IMR-90 (cell line): ENCODE data around the gene CCDC97. TPM values are rescaled to one million over a fixed set of nuclear protein-coding genes. Genes with fewer than 3 reads are reported as not detected.

ENCODE experiments used
- ATAC-seq: fragments of 200-7000 bp; cut with Tn5 transposase; 2 replicates; pipeline ENCODE4 v1.9.1; 2020; ENCODE audit warnings: low read depth, mild to moderate bottlenecking, moderate library complexity
- BruUV-seq: library from RNA; stranded (reverse); fragments of 400-500 nt; replicated peaks from 2 replicates; lab custom pipeline; 2021; lab: Mats Ljungman, UMichigan
- CTCF ChIA-PET: fragments of 300-600 bp; formaldehyde crosslinking; extraction: SDS; loops from one replicate; lab custom pipeline; 2021; ENCODE audit warnings: antibody characterized with exemption; lab: Yijun Ruan, JAX
- POLR2A ChIA-PET: fragments of 300-600 bp; sonication (Branson Sonifier 250); formaldehyde crosslinking; loops from one replicate; lab custom pipeline; 2022; ENCODE audit warnings: antibody characterized with exemption; ENCODE audit not compliant: unreplicated experiment; lab: Charles Lee
- DNase-seq: peaks from one replicate; pipeline ENCODE4 v3.0.0; 2013
- H2AFZ ChIP-seq: replicated peaks from 2 replicates; pipeline ENCODE3; 2013; ENCODE audit warnings: low read length, mild to moderate bottlenecking; ENCODE audit not compliant: poor library complexity
- H2AK5ac ChIP-seq: 2 replicates; pipeline ENCODE4 v1.6.1; 2013; ENCODE audit warnings: low read depth, low read length, inconsistent platforms
- H2AK9ac ChIP-seq: replicated peaks from 2 replicates; pipeline ENCODE3; 2013; ENCODE audit warnings: mild to moderate bottlenecking, low read depth, low read length, moderate library complexity; ENCODE audit not compliant: poor library complexity
- H2BK120ac ChIP-seq: 2 replicates; pipeline ENCODE4 v1.6.1; 2013; ENCODE audit warnings: low read depth, low read length, inconsistent platforms
- H2BK15ac ChIP-seq: 3 replicates; pipeline ENCODE4 v1.6.1; 2013; ENCODE audit warnings: low read depth, low read length, inconsistent platforms
- H2BK20ac ChIP-seq: 2 replicates; pipeline ENCODE4 v1.6.1; 2013; ENCODE audit warnings: low read depth, mild to moderate bottlenecking, inconsistent platforms, low read length, moderate library complexity
- H2BK5ac ChIP-seq: 2 replicates; pipeline ENCODE4 v1.6.1; 2013; ENCODE audit warnings: mild to moderate bottlenecking, low read depth, low read length, inconsistent platforms; ENCODE audit not compliant: poor library complexity, severe bottlenecking
- H3K14ac ChIP-seq: replicated peaks from 2 replicates; pipeline ENCODE4 v1.6.1; 2013; ENCODE audit warnings: low read depth, low read length, inconsistent platforms
- H3K18ac ChIP-seq: 2 replicates; pipeline ENCODE4 v1.6.1; 2013; ENCODE audit warnings: low read depth, low read length, control low read depth
- H3K23ac ChIP-seq: 2 replicates; pipeline ENCODE4 v1.6.1; 2013; ENCODE audit warnings: low read depth, low read length, inconsistent platforms
- H3K27ac ChIP-seq: 2 replicates; pipeline ENCODE4 v1.5.1; 2013; ENCODE audit warnings: mild to moderate bottlenecking, control low read depth, low read length; ENCODE audit not compliant: insufficient read depth
- H3K27me3 ChIP-seq: 2 replicates; pipeline ENCODE4 v1.6.1; 2013; ENCODE audit warnings: low read length; ENCODE audit not compliant: control insufficient read depth, insufficient read depth
- H3K36me3 ChIP-seq: 2 replicates; pipeline ENCODE4 v1.6.1; 2013; ENCODE audit warnings: low read length, mixed read lengths; ENCODE audit not compliant: control insufficient read depth, insufficient read depth
- H3K4ac ChIP-seq: 2 replicates; pipeline ENCODE4 v1.6.1; 2013; ENCODE audit warnings: low read depth, low read length, inconsistent platforms
- H3K4me1 ChIP-seq: 2 replicates; pipeline ENCODE4 v1.6.1; 2013; ENCODE audit warnings: low read length, mixed read lengths; ENCODE audit not compliant: control insufficient read depth, insufficient read depth
- H3K4me2 ChIP-seq: 2 replicates; pipeline ENCODE4 v1.6.1; 2013; ENCODE audit warnings: low read depth, mild to moderate bottlenecking, control low read depth, low read length, moderate library complexity
- H3K4me3 ChIP-seq: 2 replicates; pipeline ENCODE4 v1.5.1; 2013; ENCODE audit warnings: low read depth, mild to moderate bottlenecking, control low read depth, low read length, moderate library complexity; ENCODE audit not compliant: insufficient read depth
- H3K56ac ChIP-seq: 2 replicates; pipeline ENCODE4 v1.6.1; 2013; ENCODE audit warnings: low read length, inconsistent platforms; ENCODE audit not compliant: insufficient read depth; ENCODE audit errors: extremely low read depth
- H3K79me1 ChIP-seq, 2 experiments: 2 replicates each; pipeline ENCODE4 v1.6.1; 2013; ENCODE audit warnings: low read length in 2 of 2, inconsistent platforms in 1 of 2, low read depth in 1 of 2
- H3K9ac ChIP-seq: 2 replicates; pipeline ENCODE4 v1.6.1; 2013; ENCODE audit warnings: low read depth, low read length, control low read depth
- H3K9me1 ChIP-seq: 2 replicates; pipeline ENCODE4 v1.6.1; 2013; ENCODE audit warnings: low read length, inconsistent platforms; ENCODE audit not compliant: insufficient read depth
- H3K9me3 ChIP-seq: 2 replicates; pipeline ENCODE4 v1.6.1; 2013; ENCODE audit warnings: low read length; ENCODE audit not compliant: control insufficient read depth, insufficient read depth
- H4K20me1 ChIP-seq: 2 replicates; pipeline ENCODE4 v1.6.1; 2013; ENCODE audit warnings: low read length, inconsistent platforms; ENCODE audit not compliant: insufficient read depth
- H4K5ac ChIP-seq: 2 replicates; pipeline ENCODE4 v1.6.1; 2013; ENCODE audit warnings: mild to moderate bottlenecking, low read depth, low read length, control low read depth
- H4K8ac ChIP-seq, 2 experiments: 2 replicates each; pipeline ENCODE4 v1.6.1; 2013; ENCODE audit warnings: low read depth in 2 of 2, low read length in 2 of 2, control low read depth in 1 of 2, inconsistent platforms in 1 of 2
- H4K91ac ChIP-seq: 2 replicates; pipeline ENCODE4 v1.6.1; 2013; ENCODE audit warnings: low read depth, low read length, inconsistent platforms; ENCODE audit not compliant: insufficient read depth
- CEBPB ChIP-seq: IDR thresholded peaks from 2 replicates; pipeline ENCODE4 v1.6.1; 2012; ENCODE audit warnings: low read depth, low read length, improper control_type of control experiment
- CHD1 ChIP-seq: IDR thresholded peaks from 2 replicates; pipeline ENCODE4 v1.6.1; 2012; ENCODE audit warnings: low read depth, low read length, improper control_type of control experiment
- FOS ChIP-seq: fragments of 150-350 bp; IDR thresholded peaks from 2 replicates; pipeline ENCODE4 v1.6.1; 2016; ENCODE audit warnings: low read depth, low read length
- MAFK ChIP-seq: IDR thresholded peaks from 2 replicates; pipeline ENCODE4 v1.6.1; 2012; ENCODE audit warnings: low read depth, low read length, improper control_type of control experiment
- MAZ ChIP-seq: IDR thresholded peaks from 2 replicates; pipeline ENCODE4 v1.6.1; 2012; ENCODE audit warnings: low read depth, mild to moderate bottlenecking, low read length, improper control_type of control experiment, moderate library complexity, borderline replicate concordance
- POLR2A ChIP-seq: IDR thresholded peaks from 2 replicates; pipeline ENCODE4 v1.6.1; 2012; ENCODE audit warnings: mild to moderate bottlenecking, low read depth, low read length
- RAD21 ChIP-seq: IDR thresholded peaks from 2 replicates; pipeline ENCODE4 v1.6.1; 2012; ENCODE audit warnings: low read length, improper control_type of control experiment
- RCOR1 ChIP-seq: IDR thresholded peaks from 2 replicates; pipeline ENCODE4 v1.6.1; 2012; ENCODE audit warnings: mild to moderate bottlenecking, low read length, improper control_type of control experiment; ENCODE audit not compliant: insufficient replicate concordance
- RFX5 ChIP-seq: IDR thresholded peaks from 2 replicates; pipeline ENCODE4 v1.8.0; 2012; ENCODE audit warnings: low read depth, mild to moderate bottlenecking, low read length, moderate library complexity
- SMC3 ChIP-seq: fragments of 150-350 bp; IDR thresholded peaks from 2 replicates; pipeline ENCODE4 v1.6.1; 2016; ENCODE audit warnings: low read depth, mild to moderate bottlenecking, antibody characterized with exemption, low read length, moderate library complexity
- USF2 ChIP-seq: fragments of 150-350 bp; IDR thresholded peaks from 2 replicates; pipeline ENCODE4 v1.6.1; 2017; ENCODE audit warnings: mild to moderate bottlenecking, antibody characterized with exemption, low read length, low read depth
- WGBS, 2 experiments: methylation state at CpG; one replicate each; pipeline versions ENCODE4 v1.1.5 to v1.1.7; 2013; ENCODE audit warnings: missing lambda C conversion rate in 2 of 2; ENCODE audit not compliant: insufficient read length in 1 of 2; ENCODE audit errors: extremely low coverage in 2 of 2; 5-methylcytosine and 5-hydroxymethylcytosine counted together
- dilution Hi-C: fragments of 300-500 bp; cut with HindIII; formaldehyde crosslinking; loops from one replicate; pipeline ENCODE4 v1.14.3; 2018; ENCODE audit warnings: low sequenced_read_pairs; ENCODE audit not compliant: unreplicated experiment
- in situ Hi-C: fragments of 300-500 bp; cut with MboI; formaldehyde crosslinking; loops from 3 replicates; pipeline ENCODE4 v1.14.3; 2019; ENCODE audit warnings: low sequenced_read_pairs, inconsistent platforms, mixed read lengths
- intact Hi-C: fragments of 100-400 bp; cut with micrococcal nuclease; formaldehyde crosslinking; loops from 2 replicates; pipeline ENCODE4 v1.10.0; 2022
- polyA plus RNA-seq, 3 experiments: library from polyadenylated mRNA; depleted of rRNA; stranded (reverse); fragments of >200 nt; gene quantifications; 2 replicates each; pipeline ENCODE4 v1.2.3, GENCODE V29; 2012; ENCODE audit warnings: low replicate concordance in 1 of 3
- total RNA-seq: library from RNA; depleted of rRNA; stranded (reverse); fragments of >200 nt; gene quantifications from 2 replicates; pipeline ENCODE4 v1.2.3, GENCODE V29; 2012
- TF ChIP-seq, protein P1 (sequence below): conservative IDR thresholded peaks from 2 replicates; pipeline ENCODE4 v1.5.1; 2012; ENCODE audit warnings: mild to moderate bottlenecking, low read depth, low read length, improper control_type of control experiment
- TF ChIP-seq, protein P2 (sequence below): fragments of 150-350 bp; IDR thresholded peaks from 2 replicates; pipeline ENCODE4 v1.6.1; 2016; ENCODE audit warnings: low read depth, mild to moderate bottlenecking, low read length, moderate library complexity, borderline replicate concordance

Gene CCDC97
- total and polyA plus RNA-seq, 2 of the 4 experiments (the other 2 are of a cell fraction): 4.1 to 11.0 TPM

- Histone ChIP-seq H3K4me3 (no peak overlapping the region), H3K9me1 (peaks cover 18% of the 10 kb centered on the region), H2AFZ (no peak overlapping the region), H3K23ac (no peak overlapping the region), H3K79me1 (peaks cover 22 to 55% of the 10 kb centered on the region in 2 experiments), H4K91ac (no peak overlapping the region), H3K56ac (no peak overlapping the region), H3K9ac (no peak overlapping the region), H3K14ac (no peak overlapping the region), H4K8ac (no peak overlapping the region), H3K9me3 (no peaks in the 10 kb centered on the region), H4K5ac (no peak overlapping the region), H4K20me1 (peaks cover 22% of the 10 kb centered on the region), H2BK5ac (no peak overlapping the region), H3K4me1 (peaks cover 23% of the 10 kb centered on the region), H3K36me3 (peaks cover 47% of the 10 kb centered on the region), H2BK120ac (no peak overlapping the region), H2AK9ac (no peak overlapping the region), H2BK20ac (no peak overlapping the region), H3K4me2 (no peak overlapping the region), H3K27ac (no peak overlapping the region), H2BK15ac (no peak overlapping the region), H3K27me3 (no peaks in the 10 kb centered on the region), H3K18ac (no peak overlapping the region), H3K4ac (no peak overlapping the region), H2AK5ac (no peak overlapping the region)
- no peak for DNase-seq
- CTCF ChIA-PET: no interaction called here
- POLR2A ChIA-PET: interaction anchor here (0.6 kb wide), 1 partner anchor 37 kb away, joined by 4 read pairs; no protein-coding TSS in a partner anchor
- no peak for ATAC-seq
- TF ChIP-seq CHD1: no peak
- TF ChIP-seq CEBPB: no peak
- no peak for TF ChIP-seq RFX5
- TF ChIP-seq USF2: no peak
- no peak for TF ChIP-seq SMC3
- no peak for TF ChIP-seq RAD21
- no peak for TF ChIP-seq POLR2A
- no peak for TF ChIP-seq FOS
- TF ChIP-seq, protein P1, sequence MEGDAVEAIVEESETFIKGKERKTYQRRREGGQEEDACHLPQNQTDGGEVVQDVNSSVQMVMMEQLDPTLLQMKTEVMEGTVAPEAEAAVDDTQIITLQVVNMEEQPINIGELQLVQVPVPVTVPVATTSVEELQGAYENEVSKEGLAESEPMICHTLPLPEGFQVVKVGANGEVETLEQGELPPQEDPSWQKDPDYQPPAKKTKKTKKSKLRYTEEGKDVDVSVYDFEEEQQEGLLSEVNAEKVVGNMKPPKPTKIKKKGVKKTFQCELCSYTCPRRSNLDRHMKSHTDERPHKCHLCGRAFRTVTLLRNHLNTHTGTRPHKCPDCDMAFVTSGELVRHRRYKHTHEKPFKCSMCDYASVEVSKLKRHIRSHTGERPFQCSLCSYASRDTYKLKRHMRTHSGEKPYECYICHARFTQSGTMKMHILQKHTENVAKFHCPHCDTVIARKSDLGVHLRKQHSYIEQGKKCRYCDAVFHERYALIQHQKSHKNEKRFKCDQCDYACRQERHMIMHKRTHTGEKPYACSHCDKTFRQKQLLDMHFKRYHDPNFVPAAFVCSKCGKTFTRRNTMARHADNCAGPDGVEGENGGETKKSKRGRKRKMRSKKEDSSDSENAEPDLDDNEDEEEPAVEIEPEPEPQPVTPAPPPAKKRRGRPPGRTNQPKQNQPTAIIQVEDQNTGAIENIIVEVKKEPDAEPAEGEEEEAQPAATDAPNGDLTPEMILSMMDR: no peak
- TF ChIP-seq MAZ: no peak
- no peak for TF ChIP-seq RCOR1
- TF ChIP-seq, protein P2, sequence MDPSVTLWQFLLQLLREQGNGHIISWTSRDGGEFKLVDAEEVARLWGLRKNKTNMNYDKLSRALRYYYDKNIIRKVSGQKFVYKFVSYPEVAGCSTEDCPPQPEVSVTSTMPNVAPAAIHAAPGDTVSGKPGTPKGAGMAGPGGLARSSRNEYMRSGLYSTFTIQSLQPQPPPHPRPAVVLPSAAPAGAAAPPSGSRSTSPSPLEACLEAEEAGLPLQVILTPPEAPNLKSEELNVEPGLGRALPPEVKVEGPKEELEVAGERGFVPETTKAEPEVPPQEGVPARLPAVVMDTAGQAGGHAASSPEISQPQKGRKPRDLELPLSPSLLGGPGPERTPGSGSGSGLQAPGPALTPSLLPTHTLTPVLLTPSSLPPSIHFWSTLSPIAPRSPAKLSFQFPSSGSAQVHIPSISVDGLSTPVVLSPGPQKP: no peak
- no peak for TF ChIP-seq MAFK
- 50 to 100% methylated on average over 3 to 10 of the region's 47 CpGs for WGBS, 2 experiments
- dilution Hi-C loops (no loop called here), in situ Hi-C loops (no loop called here), intact Hi-C loops (no loop called here)
- BruUV-seq: no TSS peak
Observed at GRCh38 chr19:41330946-41331678, 21.1 kb downstream of the CCDC97 start.
